H9 (cell line): Measurements from ENCODE around the gene PID1. TPM values are rescaled to one million over a fixed set of nuclear protein-coding genes. Genes with fewer than 3 reads are reported as not detected.

Experiments used
- DNase-seq: peaks from one replicate; pipeline ENCODE4 v3.0.0-alpha.2; 2017
- H2AFZ ChIP-seq: one replicate; pipeline ENCODE4 v1.6.1; 2013; ENCODE audit warnings: mild to moderate bottlenecking, low read length, control low read depth, moderate library complexity
- H2AK5ac ChIP-seq: 2 replicates; pipeline ENCODE4 v1.6.1; 2013; ENCODE audit warnings: low read length, control low read depth, mixed read lengths; ENCODE audit not compliant: insufficient read length
- H2BK120ac ChIP-seq: one replicate; pipeline ENCODE4 v1.6.1; 2013; ENCODE audit warnings: low read depth, mild to moderate bottlenecking, low read length, control low read depth, inconsistent platforms; ENCODE audit not compliant: poor library complexity, severe bottlenecking
- H2BK12ac ChIP-seq: 2 replicates; pipeline ENCODE4 v1.6.1; 2013; ENCODE audit warnings: low read length, control low read depth, mixed read lengths, low read depth; ENCODE audit not compliant: insufficient read length
- H2BK15ac ChIP-seq: 2 replicates; pipeline ENCODE4 v1.6.1; 2013; ENCODE audit warnings: low read depth, low read length, control low read depth
- H2BK20ac ChIP-seq: one replicate; pipeline ENCODE4 v1.6.1; 2013; ENCODE audit warnings: low read depth, mild to moderate bottlenecking, low read length, control low read depth, inconsistent platforms; ENCODE audit not compliant: poor library complexity, severe bottlenecking
- H2BK5ac ChIP-seq: 2 replicates; pipeline ENCODE4 v1.6.1; 2013; ENCODE audit warnings: low read length, control low read depth, mixed read lengths; ENCODE audit not compliant: insufficient read length
- H3K14ac ChIP-seq: 2 replicates; pipeline ENCODE4 v1.6.1; 2013; ENCODE audit warnings: low read length, control low read depth; ENCODE audit not compliant: insufficient read depth
- H3K18ac ChIP-seq: 2 replicates; pipeline ENCODE4 v1.6.1; 2013; ENCODE audit warnings: low read depth, mild to moderate bottlenecking, mixed read lengths, low read length, control low read depth; ENCODE audit not compliant: insufficient read length
- H3K23ac ChIP-seq: 2 replicates; pipeline ENCODE4 v1.6.1; 2013; ENCODE audit warnings: low read length, control low read depth, mixed read lengths, low read depth; ENCODE audit not compliant: insufficient read length
- H3K23me2 ChIP-seq: 2 replicates; pipeline ENCODE4 v1.6.1; 2013; ENCODE audit warnings: low read depth, mild to moderate bottlenecking, mixed read lengths, low read length, control low read depth; ENCODE audit not compliant: insufficient read length, poor library complexity, severe bottlenecking
- H3K27ac ChIP-seq: 2 replicates; pipeline ENCODE4 v1.5.1; 2013; ENCODE audit warnings: low read length, control low read depth, mixed read lengths, low read depth; ENCODE audit not compliant: insufficient read length
- H3K27me3 ChIP-seq: 2 replicates; pipeline ENCODE4 v1.6.1; 2013; ENCODE audit warnings: low read length, control low read depth, inconsistent platforms; ENCODE audit not compliant: insufficient read depth
- H3K4ac ChIP-seq: 2 replicates; pipeline ENCODE4 v1.6.1; 2013; ENCODE audit warnings: low read depth, mild to moderate bottlenecking, control low read depth, inconsistent platforms, low read length, moderate library complexity
- H3K4me1 ChIP-seq: 2 replicates; pipeline ENCODE4 v1.6.1; 2013; ENCODE audit warnings: low read length, control low read depth, inconsistent platforms; ENCODE audit not compliant: insufficient read depth
- H3K4me2 ChIP-seq: 2 replicates; pipeline ENCODE4 v1.6.1; 2013; ENCODE audit warnings: low read length, control low read depth, mixed read lengths; ENCODE audit not compliant: insufficient read length, insufficient read depth
- H3K56ac ChIP-seq: 2 replicates; pipeline ENCODE4 v1.6.1; 2013; ENCODE audit warnings: low read depth, mild to moderate bottlenecking, mixed read lengths, low read length, control low read depth; ENCODE audit not compliant: insufficient read length
- H3K79me1 ChIP-seq: 2 replicates; pipeline ENCODE4 v1.6.1; 2013; ENCODE audit warnings: low read depth, mild to moderate bottlenecking, moderate library complexity, low read length, control low read depth, inconsistent platforms; ENCODE audit not compliant: insufficient read depth, poor library complexity, severe bottlenecking
- H3K79me2 ChIP-seq: 2 replicates; pipeline ENCODE4 v1.6.1; 2013; ENCODE audit warnings: low read length, control low read depth, inconsistent platforms; ENCODE audit not compliant: insufficient read depth
- H3K9ac ChIP-seq: 2 replicates; pipeline ENCODE4 v1.6.1; 2013; ENCODE audit warnings: low read length, control low read depth, mixed read lengths; ENCODE audit not compliant: insufficient read length; ENCODE audit errors: extremely low read depth
- H3K9me3 ChIP-seq: one replicate; pipeline ENCODE4 v1.6.1; 2013; ENCODE audit warnings: low read depth, low read length, inconsistent platforms; ENCODE audit not compliant: control insufficient read depth
- H3T11ph ChIP-seq: one replicate; pipeline ENCODE4 v1.6.1; 2013; ENCODE audit warnings: mild to moderate bottlenecking, low read length, control low read depth, inconsistent platforms
- H4K20me1 ChIP-seq: one replicate; pipeline ENCODE4 v1.6.1; 2013; ENCODE audit not compliant: control insufficient read depth, insufficient read length, insufficient read depth
- H4K5ac ChIP-seq: 2 replicates; pipeline ENCODE4 v1.6.1; 2013; ENCODE audit warnings: low read depth, mild to moderate bottlenecking, mixed read lengths, low read length, control low read depth; ENCODE audit not compliant: insufficient read length
- H4K8ac ChIP-seq: replicated peaks from 2 replicates; pipeline ENCODE4 v1.6.1; 2013; ENCODE audit warnings: low read length, control low read depth, mixed read lengths, low read depth; ENCODE audit not compliant: insufficient read length
- H4K91ac ChIP-seq: 2 replicates; pipeline ENCODE4 v1.6.1; 2013; ENCODE audit warnings: low read depth, mild to moderate bottlenecking, moderate library complexity, mixed read lengths, low read length, control low read depth; ENCODE audit not compliant: insufficient read length
- H3K27ac Mint-ChIP-seq, 3 experiments: 2 replicates in 2 of 3; 3 replicates in 1 of 3; pipeline ENCODE4 v1.8.0; 2020 to 2021; ENCODE audit warnings: mixed read lengths in 3 of 3, mild to moderate bottlenecking in 1 of 3, moderate library complexity in 1 of 3
- H3K27me3 Mint-ChIP-seq: 2 replicates; pipeline ENCODE4 v1.8.0; 2021; ENCODE audit warnings: low read depth, mild to moderate bottlenecking, moderate library complexity, mixed read lengths
- H3K36me3 Mint-ChIP-seq, 3 experiments: 2 replicates in 2 of 3; 3 replicates in 1 of 3; pipeline ENCODE4 v1.8.0; 2020 to 2021; ENCODE audit warnings: low read depth in 3 of 3, mixed read lengths in 3 of 3; ENCODE audit not compliant: insufficient read depth in 1 of 3
- H3K4me1 Mint-ChIP-seq, 2 experiments: 2 replicates each; pipeline ENCODE4 v1.8.0; 2020; ENCODE audit warnings: mixed read lengths in 2 of 2
- H3K4me3 Mint-ChIP-seq, 2 experiments: 2 replicates in 1 of 2; 3 replicates in 1 of 2; pipeline ENCODE4 v1.8.0; 2020 to 2021; ENCODE audit warnings: mild to moderate bottlenecking in 2 of 2, mixed read lengths in 2 of 2, moderate library complexity in 1 of 2
- H3K9me3 Mint-ChIP-seq, 2 experiments: 2 replicates in 1 of 2; 3 replicates in 1 of 2; pipeline ENCODE4 v1.8.0; 2020; ENCODE audit warnings: mild to moderate bottlenecking in 2 of 2, mixed read lengths in 2 of 2, moderate library complexity in 1 of 2
- CTCF ChIP-seq: fragments of 200-600 bp; sonication (generic); conservative IDR thresholded peaks from 3 replicates; pipeline ENCODE4 v1.8.0; 2021; ENCODE audit warnings: antibody characterized with exemption, mild to moderate bottlenecking
- WGBS: extraction: QIAGEN DNeasy Blood & Tissue Kit; methylation state at CpG from one replicate; pipeline ENCODE4 v1.1.7; 2013; ENCODE audit warnings: missing lambda C conversion rate, low lambda C conversion rate, mixed read lengths; ENCODE audit not compliant: insufficient read length; ENCODE audit errors: extremely low coverage; 5-methylcytosine and 5-hydroxymethylcytosine counted together
- total RNA-seq: library from RNA; stranded (reverse); gene quantifications from 2 replicates; pipeline ENCODE4 v1.2.1, GENCODE V29; 2021

The PID1 gene
- total RNA-seq, 1 experiment from 2014 or later, result 1.4 TPM

- H3K4me3 Mint-ChIP-seq, result no peak overlapping the region
- Histone ChIP-seq H2BK5ac (no peak overlapping the region), H2BK120ac (no peak overlapping the region), H3K27ac (no peak overlapping the region), H3K27me3 (no peaks in the 10 kb centered on the region), H4K8ac (no peak overlapping the region), H3K4me2 (no peak overlapping the region), H3K79me1 (no peaks in the 10 kb centered on the region), H3K9ac (no peak overlapping the region), H3K56ac (no peak overlapping the region), H3K4me1 (no peaks in the 10 kb centered on the region), H4K5ac (no peak overlapping the region), H2AFZ (no peak overlapping the region), H3K18ac (no peak overlapping the region), H3K23ac (no peak overlapping the region), H2AK5ac (no peak overlapping the region), H3K4ac (no peak overlapping the region), H4K20me1 (peaks cover 4% of the 10 kb centered on the region), H3K9me3 (no peaks in the 10 kb centered on the region), H4K91ac (no peak overlapping the region), H3K79me2 (no peaks in the 10 kb centered on the region), H2BK15ac (no peak overlapping the region), H3K23me2 (no peaks in the 10 kb centered on the region), H3K14ac (no peak overlapping the region; the same call in 1 of the 2 replicates), H2BK12ac (no peak overlapping the region), H3T11ph (no peak overlapping the region), H2BK20ac (no peak overlapping the region)
- no peak for DNase-seq
- no peaks in the 10 kb centered on the region for H3K27me3 Mint-ChIP-seq
- no CpG with 5 or more reads among the region's 4 CpGs for WGBS
- no peaks in the 10 kb centered on the region for H3K4me1 Mint-ChIP-seq
- TF ChIP-seq CTCF, result no peak
- H3K27ac Mint-ChIP-seq, result no peak overlapping the region
- peaks cover 0 to 2% (median 0%) of the 10 kb centered on the region in 3 experiments; a peak in 1 of 7 replicates for H3K36me3 Mint-ChIP-seq
- peaks cover 6% of the 10 kb centered on the region in 2 experiments; a peak in 3 of 5 replicates for H3K9me3 Mint-ChIP-seq
Measured at GRCh38 chr2:229150317-229150716, 120.8 kb downstream of the PID1 start.
